Measurements from ENCODE around the gene CHODL. TPM values are rescaled to one million over a fixed set of nuclear protein-coding genes. Genes with fewer than 3 reads are reported as not detected.

The CHODL gene
- total RNA-seq, 4 donors from 2014 or later, result 0.15 to 0.57 (median 0.22) TPM; not detected in 1

DNA sequence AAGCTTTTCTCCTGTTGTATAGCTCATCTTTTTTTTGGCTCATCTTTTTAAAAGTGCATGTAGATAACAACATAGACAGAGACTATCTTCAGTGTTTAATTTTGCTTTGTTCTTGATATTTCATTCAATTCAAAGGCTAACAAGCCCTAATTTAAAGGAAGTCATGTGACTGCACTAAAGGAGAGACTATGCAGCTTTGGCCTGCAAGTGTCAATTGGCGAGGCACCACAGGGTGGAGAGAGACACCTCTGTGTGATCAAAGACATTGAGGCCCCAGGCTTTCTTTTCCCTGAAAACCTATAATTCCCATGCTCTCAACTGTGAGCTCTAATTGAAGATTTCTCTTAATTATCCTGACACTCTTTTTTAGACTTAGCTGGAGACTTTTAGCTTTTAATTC lies 53.6 kb downstream of the CHODL start:
- 50% methylated on average over 1 of the region's 1 CpG for WGBS, 2 donors
- H3K4me1 ChIP-seq, result no peaks in the 10 kb centered on the region
- no peaks in the 10 kb centered on the region for H3K9me3 ChIP-seq
- DNase-seq, result no peak
- H3K36me3 ChIP-seq, result no peaks in the 10 kb centered on the region
- intact Hi-C loops (cut with DNase I), result no loop called here
- TF ChIP-seq, protein P1, sequence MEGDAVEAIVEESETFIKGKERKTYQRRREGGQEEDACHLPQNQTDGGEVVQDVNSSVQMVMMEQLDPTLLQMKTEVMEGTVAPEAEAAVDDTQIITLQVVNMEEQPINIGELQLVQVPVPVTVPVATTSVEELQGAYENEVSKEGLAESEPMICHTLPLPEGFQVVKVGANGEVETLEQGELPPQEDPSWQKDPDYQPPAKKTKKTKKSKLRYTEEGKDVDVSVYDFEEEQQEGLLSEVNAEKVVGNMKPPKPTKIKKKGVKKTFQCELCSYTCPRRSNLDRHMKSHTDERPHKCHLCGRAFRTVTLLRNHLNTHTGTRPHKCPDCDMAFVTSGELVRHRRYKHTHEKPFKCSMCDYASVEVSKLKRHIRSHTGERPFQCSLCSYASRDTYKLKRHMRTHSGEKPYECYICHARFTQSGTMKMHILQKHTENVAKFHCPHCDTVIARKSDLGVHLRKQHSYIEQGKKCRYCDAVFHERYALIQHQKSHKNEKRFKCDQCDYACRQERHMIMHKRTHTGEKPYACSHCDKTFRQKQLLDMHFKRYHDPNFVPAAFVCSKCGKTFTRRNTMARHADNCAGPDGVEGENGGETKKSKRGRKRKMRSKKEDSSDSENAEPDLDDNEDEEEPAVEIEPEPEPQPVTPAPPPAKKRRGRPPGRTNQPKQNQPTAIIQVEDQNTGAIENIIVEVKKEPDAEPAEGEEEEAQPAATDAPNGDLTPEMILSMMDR (IDR thresholded peaks at IDR 0.05), result no peak
- H3K4me3 ChIP-seq, result no peak overlapping the region
- H3K27ac ChIP-seq, result no peak overlapping the region
- H3K27me3 ChIP-seq, result peaks cover 0 to 2% (median 0%) of the 10 kb centered on the region in 4 donors

Other genes with a start within 250 kb of the CHODL start
- gene TMPRSS15, start 159.0 kb downstream of the CHODL start, total RNA-seq, result not detected

Data from esophagus squamous epithelium (tissue), 5 donors.